ENCODE measurements around the gene ELL.

DNA sequence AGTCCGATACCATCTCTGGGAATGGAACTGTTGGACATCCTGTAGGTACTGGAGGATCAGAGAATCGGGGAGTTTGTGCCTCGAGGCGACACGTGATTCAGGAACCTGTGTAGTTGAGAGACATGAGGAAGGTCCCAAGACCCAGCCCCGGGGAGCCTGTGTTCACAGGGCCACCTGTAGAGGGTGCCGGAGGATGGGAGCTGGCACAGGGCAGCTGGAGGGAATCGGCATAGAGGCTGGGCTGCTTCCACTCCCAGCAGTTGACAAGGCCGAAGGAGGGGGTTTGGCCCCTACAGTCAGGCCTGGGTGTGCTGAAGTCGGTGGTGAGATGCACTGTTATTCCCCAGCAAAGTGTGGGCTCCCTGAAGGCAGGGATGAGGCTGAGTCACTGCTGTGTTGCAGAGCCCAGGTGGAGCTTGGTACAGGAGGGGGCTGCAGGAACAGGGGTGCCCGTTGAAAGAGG, 81.4 kb downstream of the ELL start:
- TF ChIP-seq EP300 (IDR thresholded peaks at IDR 0.05) (no peak), CTCF (IDR thresholded peaks at IDR 0.05) (no peak)

Measured in ovary (tissue), 3 donors.